Measurements from ENCODE around the gene FYB1.
"Not testable (repeated sequence)": the region's sequence is repeated elsewhere in the genome, so short reads cannot be mapped to it uniquely, and the experiment has no call there.

Gene FYB1

GRCh38 chr5:39186289-39186688 lies 33.1 kb downstream of the FYB1 start:
- no peak for DNase-seq

GRCh38 chr5:39185761-39186160 lies 33.6 kb downstream of the FYB1 start:
- no peak for DNase-seq

- not testable (repeated sequence) for DNase-seq
Measured at GRCh38 chr5:39179561-39179960, 39.8 kb downstream of the FYB1 start.

GRCh38 chr5:39178861-39179260 lies 40.5 kb downstream of the FYB1 start:
- peak in 1 of 5 donors; percentile 43 for DNase-seq

GRCh38 chr5:39178171-39178570 lies 41.2 kb downstream of the FYB1 start:
- peak in 1 of 5 donors; percentile 64 for DNase-seq

- peak in 1 of 5 donors; percentile 79 for DNase-seq
Measured at GRCh38 chr5:39177631-39177964, 41.8 kb downstream of the FYB1 start.

GRCh38 chr5:39176759-39177630 lies 42.4 kb downstream of the FYB1 start:
- peak in 4 of 5 donors; percentile 37 to 82 (median 46) for DNase-seq

GRCh38 chr5:39175273-39175955 lies 43.9 kb downstream of the FYB1 start:
- DNase-seq, result no peak

- no peak for DNase-seq
Measured at GRCh38 chr5:39173069-39173468, 46.3 kb downstream of the FYB1 start.

- DNase-seq, result no peak
Measured at GRCh38 chr5:39172593-39172992, 46.8 kb downstream of the FYB1 start.

GRCh38 chr5:39171647-39172046 lies 47.7 kb downstream of the FYB1 start:
- no peak for DNase-seq

GRCh38 chr5:39169081-39169480 lies 50.3 kb downstream of the FYB1 start:
- DNase-seq, result no peak

GRCh38 chr5:39167972-39168342 lies 51.4 kb downstream of the FYB1 start:
- no peak for DNase-seq

- DNase-seq, result no peak
Measured at GRCh38 chr5:39167141-39167971, 52.0 kb downstream of the FYB1 start.

- DNase-seq, result peak in 1 of 5 donors; percentile 83
Measured at GRCh38 chr5:39164529-39165402, 54.6 kb downstream of the FYB1 start.

- DNase-seq, result peak in 2 of 5 donors; percentile 26 to 63
Measured at GRCh38 chr5:39164016-39164415, 55.3 kb downstream of the FYB1 start.

GRCh38 chr5:39161578-39161977 lies 57.8 kb downstream of the FYB1 start:
- no peak for DNase-seq

GRCh38 chr5:39160576-39161213 lies 58.7 kb downstream of the FYB1 start:
- no peak for DNase-seq

GRCh38 chr5:39159811-39160490 lies 59.4 kb downstream of the FYB1 start:
- no peak for DNase-seq

- no peak for DNase-seq
Measured at GRCh38 chr5:39158786-39159185, 60.6 kb downstream of the FYB1 start.

GRCh38 chr5:39158127-39158593 lies 61.2 kb downstream of the FYB1 start:
- no peak for DNase-seq

Data from T-helper 1 cell (primary cell).